ENCODE results near the gene UQCRFS1.

Gene UQCRFS1

GRCh38 chr19:29187676-29188075, 25.3 kb downstream of the UQCRFS1 start:
- H3K4me3 ChIP-seq (ENCODE audit: low read depth, low read length): no peak overlapping the region
- no peak for TF ChIP-seq CTCF (IDR thresholded peaks at IDR 0.05; ENCODE audit: borderline replicate concordance, insufficient read depth, low read depth, low read length)

DNA sequence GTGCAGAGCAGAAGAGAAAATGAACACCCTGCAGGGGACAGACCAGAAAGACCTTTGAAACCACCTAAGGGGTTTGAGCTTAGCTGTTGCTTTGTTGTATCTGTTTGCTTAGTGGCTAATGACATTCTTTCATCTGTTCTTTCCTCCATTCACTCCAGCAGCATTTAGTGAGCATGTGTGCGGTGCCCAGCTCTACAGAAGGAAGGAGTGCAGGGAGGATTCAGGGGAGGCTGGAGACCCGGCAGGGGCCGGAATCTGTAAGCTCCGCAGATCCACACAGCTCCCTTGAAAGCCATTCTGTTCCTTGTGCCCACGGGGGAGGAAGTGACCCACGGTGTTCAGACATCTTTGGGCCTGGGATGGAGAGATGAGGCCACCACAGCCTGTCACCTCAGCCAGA, 27.5 kb downstream of the UQCRFS1 start:
- no peak for TF ChIP-seq CTCF (IDR thresholded peaks at IDR 0.05; ENCODE audit: borderline replicate concordance, insufficient read depth, low read depth, low read length)
- no peak overlapping the region for H3K4me3 ChIP-seq (ENCODE audit: low read depth, low read length)

DNA sequence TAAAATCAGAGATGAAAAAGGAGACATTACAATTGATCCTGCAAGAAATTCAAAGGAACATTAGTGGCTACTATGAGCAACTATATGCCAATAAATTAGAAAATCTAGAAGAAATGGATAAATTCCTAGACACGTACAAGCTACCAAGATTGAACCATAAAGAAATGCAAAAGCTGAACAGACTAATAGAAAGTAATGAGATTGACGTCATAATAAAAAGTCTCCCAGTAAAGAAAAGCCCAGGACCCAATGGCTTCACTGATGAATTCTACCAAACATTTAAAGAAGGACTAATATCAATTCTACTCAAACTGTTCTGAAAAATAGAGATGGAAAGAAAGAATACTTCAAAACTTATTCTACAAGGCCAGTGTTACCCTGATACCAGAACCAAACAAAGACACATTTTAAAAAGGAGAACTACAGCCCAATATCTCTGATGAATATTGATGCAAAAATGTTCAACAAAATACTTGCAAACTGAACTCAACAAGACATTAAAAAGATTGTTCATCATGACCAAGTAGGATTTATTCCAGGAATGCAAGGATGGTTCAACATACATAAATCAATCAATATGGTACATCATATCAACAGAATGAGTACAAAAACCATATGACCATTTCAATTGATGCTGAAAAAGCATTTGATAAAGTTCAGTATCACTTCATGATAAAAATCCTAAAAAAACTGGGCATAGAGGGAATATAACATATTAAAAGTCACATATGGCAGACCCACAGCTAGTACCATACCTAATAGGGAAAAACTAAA, 35.8 kb downstream of the UQCRFS1 start:
- no peak for TF ChIP-seq CTCF (IDR thresholded peaks at IDR 0.05; ENCODE audit: borderline replicate concordance, insufficient read depth, low read depth, low read length)
- no peak overlapping the region for H3K4me3 ChIP-seq (ENCODE audit: low read depth, low read length)

- H3K4me3 ChIP-seq (ENCODE audit: low read depth, low read length): no peak overlapping the region
- TF ChIP-seq CTCF (IDR thresholded peaks at IDR 0.05; ENCODE audit: borderline replicate concordance, insufficient read depth, low read depth, low read length): no peak
Observed at GRCh38 chr19:29173896-29174295, 39.1 kb downstream of the UQCRFS1 start.

DNA sequence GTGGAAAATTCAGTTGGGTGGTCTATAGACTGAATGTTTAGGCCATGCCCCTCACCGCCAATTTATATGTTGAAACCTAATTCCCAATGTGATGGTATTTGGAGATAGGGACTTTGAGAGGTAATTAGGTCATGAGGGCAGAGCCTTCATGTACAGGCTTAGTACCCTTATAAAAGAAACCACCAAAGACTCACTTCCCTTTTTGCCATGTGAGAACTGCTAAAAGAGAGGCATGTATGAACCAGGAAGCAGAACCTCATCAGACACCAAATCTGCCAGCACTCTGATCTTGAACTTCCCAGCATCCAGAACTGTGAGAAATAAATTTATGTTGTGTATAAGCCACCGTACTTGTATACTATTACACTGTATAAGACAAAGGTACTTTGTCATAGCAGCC, 40.6 kb downstream of the UQCRFS1 start:
- H3K4me3 ChIP-seq (ENCODE audit: low read depth, low read length): no peak overlapping the region
- no peak for TF ChIP-seq CTCF (IDR thresholded peaks at IDR 0.05; ENCODE audit: borderline replicate concordance, insufficient read depth, low read depth, low read length)

GRCh38 chr19:29171525-29171924, 41.4 kb downstream of the UQCRFS1 start:
- TF ChIP-seq CTCF (IDR thresholded peaks at IDR 0.05; ENCODE audit: borderline replicate concordance, insufficient read depth, low read depth, low read length): no peak
- no peak overlapping the region for H3K4me3 ChIP-seq (ENCODE audit: low read depth, low read length)

GRCh38 chr19:29170554-29170953, 42.4 kb downstream of the UQCRFS1 start:
- H3K4me3 ChIP-seq (ENCODE audit: low read depth, low read length): no peak overlapping the region
- no peak for TF ChIP-seq CTCF (IDR thresholded peaks at IDR 0.05; ENCODE audit: borderline replicate concordance, insufficient read depth, low read depth, low read length)
